GM19099 (cell line): ENCODE results near the gene WASF2.

Source experiments
- POLR2A ChIP-seq: IDR thresholded peaks from 3 replicates; pipeline ENCODE4 v1.6.1; 2011; ENCODE audit warnings: low read depth; ENCODE audit not compliant: insufficient read length; ENCODE audit errors: extremely low read depth

The WASF2 gene

GRCh38 chr1:27358038-27358927 is 131.7 kb downstream of the WASF2 start:
- no peak for TF ChIP-seq POLR2A

- no peak for TF ChIP-seq POLR2A
Measured at GRCh38 chr1:27357281-27358037, 132.5 kb downstream of the WASF2 start.

GRCh38 chr1:27356619-27357280 is 133.2 kb downstream of the WASF2 start:
- TF ChIP-seq POLR2A: no peak

- TF ChIP-seq POLR2A: no peak
Measured at GRCh38 chr1:27356277-27356618, 133.7 kb downstream of the WASF2 start.

- TF ChIP-seq POLR2A: no peak
Measured at GRCh38 chr1:27355683-27356082, 134.3 kb downstream of the WASF2 start.
